Mesothelial cell of epicardium (in vitro differentiated cells): Measurements from ENCODE around the gene ANKHD1. TPM values are rescaled to one million over a fixed set of nuclear protein-coding genes. Genes with fewer than 3 reads are reported as not detected.

Source experiments
- DNase-seq, 2 experiments: peaks; one replicate each; pipeline ENCODE4 v3.0.0; 2021; ENCODE audit warnings: low spot score in 2 of 2; ENCODE audit not compliant: unreplicated experiment in 2 of 2
- H3K27ac Mint-ChIP-seq: 2 replicates; pipeline ENCODE4 v1.8.0; 2021; ENCODE audit warnings: mixed read lengths
- H3K27me3 Mint-ChIP-seq: 2 replicates; pipeline ENCODE4 v1.8.0; 2021; ENCODE audit warnings: low read depth, mixed read lengths
- H3K36me3 Mint-ChIP-seq: 2 replicates; pipeline ENCODE4 v1.8.0; 2021; ENCODE audit warnings: mixed read lengths
- H3K4me1 Mint-ChIP-seq: 2 replicates; pipeline ENCODE4 v1.8.0; 2021; ENCODE audit warnings: mixed read lengths
- H3K4me3 Mint-ChIP-seq: 2 replicates; pipeline ENCODE4 v1.8.0; 2021; ENCODE audit warnings: mild to moderate bottlenecking, moderate library complexity, mixed read lengths
- H3K9me3 Mint-ChIP-seq: 2 replicates; pipeline ENCODE4 v1.8.0; 2021; ENCODE audit warnings: mixed read lengths
- CTCF ChIP-seq: fragments of 200-600 bp; sonication (generic); IDR thresholded peaks from one replicate; pipeline ENCODE4 v1.5.0; 2021; ENCODE audit warnings: antibody characterized with exemption; ENCODE audit not compliant: unreplicated experiment
- total RNA-seq: library from RNA; stranded (reverse); gene quantifications from 3 replicates; pipeline ENCODE4 v1.2.1, GENCODE V29; 2021

Gene ANKHD1
- total RNA-seq, 1 donor from 2014 or later: 128 TPM

GRCh38 chr5:140403613-140404012 is 2.0 kb downstream of the ANKHD1 start:
- no peak overlapping the region for H3K4me3 Mint-ChIP-seq
- peak overlapping the region; percentile 19 for H3K27ac Mint-ChIP-seq
- H3K9me3 Mint-ChIP-seq: no peaks in the 10 kb centered on the region
- no peak for TF ChIP-seq CTCF
- H3K4me1 Mint-ChIP-seq: peaks cover 21% of the 10 kb centered on the region
- peaks cover 4% of the 10 kb centered on the region for H3K36me3 Mint-ChIP-seq
- no peaks in the 10 kb centered on the region for H3K27me3 Mint-ChIP-seq
- DNase-seq: no peak

- no peaks in the 10 kb centered on the region for H3K9me3 Mint-ChIP-seq
- no peaks in the 10 kb centered on the region for H3K27me3 Mint-ChIP-seq
- DNase-seq: no peak
- peaks cover 4% of the 10 kb centered on the region for H3K4me1 Mint-ChIP-seq
- TF ChIP-seq CTCF: no peak
- peak overlapping the region; percentile 51 for H3K27ac Mint-ChIP-seq
- H3K4me3 Mint-ChIP-seq: no peak overlapping the region
- H3K36me3 Mint-ChIP-seq: peaks cover 4% of the 10 kb centered on the region
Measured at GRCh38 chr5:140408750-140409241, 7.2 kb downstream of the ANKHD1 start.

- no peak for DNase-seq
- Mint-ChIP-seq H3K27me3 (no peaks in the 10 kb centered on the region), H3K9me3 (no peaks in the 10 kb centered on the region), H3K4me1 (no peaks in the 10 kb centered on the region), H3K27ac (no peak overlapping the region), H3K36me3 (peaks cover 6% of the 10 kb centered on the region), H3K4me3 (no peak overlapping the region)
- TF ChIP-seq CTCF: no peak
Measured at GRCh38 chr5:140413230-140413629, 11.6 kb downstream of the ANKHD1 start.

- no peak overlapping the region for H3K27ac Mint-ChIP-seq
- TF ChIP-seq CTCF: no peak
- peaks cover 9% of the 10 kb centered on the region for H3K9me3 Mint-ChIP-seq
- peaks cover 17% of the 10 kb centered on the region for H3K36me3 Mint-ChIP-seq
- H3K4me3 Mint-ChIP-seq: no peak overlapping the region
- H3K4me1 Mint-ChIP-seq: no peaks in the 10 kb centered on the region
- DNase-seq: no peak
- no peaks in the 10 kb centered on the region for H3K27me3 Mint-ChIP-seq
Measured at GRCh38 chr5:140417235-140417634, 15.6 kb downstream of the ANKHD1 start.

GRCh38 chr5:140418862-140419520 is 17.4 kb downstream of the ANKHD1 start:
- H3K27ac Mint-ChIP-seq: no peak overlapping the region
- H3K4me1 Mint-ChIP-seq: no peaks in the 10 kb centered on the region
- TF ChIP-seq CTCF: no peak
- no peak overlapping the region for H3K4me3 Mint-ChIP-seq
- no peaks in the 10 kb centered on the region for H3K27me3 Mint-ChIP-seq
- H3K36me3 Mint-ChIP-seq: peaks cover 17% of the 10 kb centered on the region
- peaks cover 9% of the 10 kb centered on the region for H3K9me3 Mint-ChIP-seq
- no peak for DNase-seq
